GM19240 (cell line): Measurements from ENCODE around the gene LBP.
"Not testable (repeated sequence)": the region's sequence is repeated elsewhere in the genome, so short reads cannot be mapped to it uniquely, and the experiment has no call there.

Experiments used
- DNase-seq: peaks from one replicate; pipeline ENCODE4 v3.0.0; 2011; ENCODE audit warnings: low spot score; ENCODE audit not compliant: insufficient read length

LBP gene

DNA sequence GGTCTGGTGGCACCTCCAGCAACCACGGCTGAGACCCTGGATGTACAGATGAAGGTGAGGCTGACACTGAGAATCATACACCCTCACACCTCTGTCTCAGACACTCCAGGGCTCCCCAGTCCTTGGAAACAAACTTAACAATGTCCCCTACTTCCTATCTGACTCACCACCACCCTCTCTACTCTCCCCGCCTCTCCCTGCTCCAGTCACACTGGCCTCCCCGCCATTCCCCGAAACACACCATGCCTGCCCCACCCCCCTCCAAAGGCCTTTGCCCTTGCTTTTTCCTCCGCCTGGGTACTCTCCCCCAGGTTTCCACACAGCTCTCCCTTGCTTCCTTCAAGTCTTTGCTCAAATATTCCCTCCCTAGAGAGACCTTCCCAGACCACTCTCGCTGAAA, 26.1 kb upstream of the LBP start:
- no peak for DNase-seq

DNA sequence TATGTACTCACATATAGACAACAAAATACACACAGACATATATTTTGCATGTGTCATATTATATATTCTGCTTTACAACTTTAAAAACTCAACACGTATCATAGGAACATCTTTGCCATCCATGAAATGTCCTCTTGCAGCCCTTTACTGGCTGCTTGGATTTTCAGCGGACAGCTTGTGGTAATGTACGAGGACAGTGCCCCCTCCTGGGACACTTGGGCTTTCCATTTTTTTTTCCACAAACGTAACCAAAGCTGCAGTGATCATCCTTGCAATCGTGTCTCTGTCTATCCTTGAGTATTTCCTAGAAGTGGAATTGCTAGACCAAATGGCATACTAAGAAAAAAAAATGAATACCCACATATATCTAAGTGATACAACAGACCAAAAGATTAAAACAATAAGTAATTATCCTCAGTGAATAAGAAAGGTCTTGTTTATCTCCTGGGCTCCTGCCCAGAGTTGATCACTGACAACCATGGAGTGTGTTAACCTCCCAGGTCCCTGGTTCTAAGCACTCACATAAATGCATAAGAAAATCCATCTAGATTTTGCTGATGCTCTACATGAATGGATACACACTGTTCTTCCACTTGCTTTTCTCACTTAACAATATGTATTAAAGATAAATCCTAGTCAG, 24.2 kb upstream of the LBP start:
- no peak for DNase-seq

DNA sequence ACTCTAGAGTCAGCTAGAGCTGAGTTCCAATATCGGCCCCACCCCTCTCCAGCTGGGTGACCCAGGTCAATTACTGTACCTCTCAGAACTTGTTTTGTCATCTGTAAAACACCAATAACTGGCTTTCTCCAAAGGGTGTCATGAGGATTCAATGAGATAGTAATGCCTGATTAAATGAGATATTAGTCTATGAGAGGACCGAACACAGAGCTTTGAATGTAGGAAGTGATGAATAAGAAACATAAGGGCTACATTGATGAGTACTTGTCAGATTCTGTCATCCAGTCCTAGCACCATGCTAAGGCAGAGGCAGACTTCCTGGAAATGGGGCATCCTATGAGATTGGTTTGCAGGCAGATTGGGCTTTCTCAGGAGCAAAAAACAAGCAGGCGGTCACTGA, 22.1 kb upstream of the LBP start:
- no peak for DNase-seq

DNA sequence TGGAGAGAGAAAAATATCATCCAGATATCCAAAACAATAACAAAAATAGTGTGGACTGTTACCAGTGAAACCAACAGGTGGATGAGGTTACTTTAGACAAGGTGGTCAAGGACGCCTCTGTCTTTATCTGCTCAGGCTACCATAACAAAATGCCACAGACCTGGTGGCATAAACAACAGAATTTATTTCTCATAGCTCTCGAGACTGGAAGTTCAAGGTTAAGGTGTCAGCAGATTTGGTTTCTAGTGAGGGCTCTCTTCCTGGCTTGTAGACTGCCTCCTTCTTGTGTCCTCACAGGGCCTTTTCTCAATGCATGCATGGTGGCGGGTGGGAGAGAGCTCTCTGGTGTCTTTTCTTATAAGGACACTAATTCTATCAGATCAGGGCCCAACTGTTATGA, 21.1 kb upstream of the LBP start:
- no peak for DNase-seq

DNA sequence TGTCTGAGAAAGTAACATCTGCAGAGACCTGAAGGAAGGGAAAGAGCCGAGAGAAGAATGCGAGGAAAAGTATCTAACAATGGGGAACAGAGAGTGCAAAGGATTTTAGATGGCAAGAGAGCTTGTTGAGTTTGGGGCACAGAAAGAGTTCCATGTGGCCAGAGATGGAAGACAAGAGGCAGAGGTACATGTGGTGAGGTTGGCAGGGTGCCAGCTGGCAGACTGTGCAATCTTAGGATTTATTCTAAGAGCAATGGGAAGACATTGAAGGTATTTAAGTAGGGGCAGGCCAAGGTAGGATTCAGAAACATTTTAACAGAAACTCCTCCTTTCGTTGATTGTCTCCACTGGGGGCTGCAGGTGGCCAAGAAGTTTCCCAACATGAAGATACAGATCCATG, 20.4 kb upstream of the LBP start:
- no peak for DNase-seq

DNA sequence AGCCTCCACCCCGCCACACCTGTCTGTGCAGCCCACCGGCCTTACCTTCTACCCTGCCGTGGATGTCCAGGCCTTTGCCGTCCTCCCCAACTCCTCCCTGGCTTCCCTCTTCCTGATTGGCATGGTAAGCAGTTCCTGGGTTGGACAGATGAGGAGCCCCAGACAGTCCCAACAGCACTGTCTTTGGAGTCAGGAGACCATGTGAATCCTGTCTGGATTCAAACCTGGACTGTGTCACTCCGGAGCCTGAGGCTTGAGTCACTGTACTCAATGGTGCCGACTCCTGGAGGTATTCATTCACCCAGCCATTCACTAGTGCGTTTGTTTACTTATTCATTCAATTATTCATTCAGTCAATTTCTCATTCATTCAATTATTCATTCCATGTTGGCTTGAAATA, 20.0 kb upstream of the LBP start:
- no peak for DNase-seq

DNA sequence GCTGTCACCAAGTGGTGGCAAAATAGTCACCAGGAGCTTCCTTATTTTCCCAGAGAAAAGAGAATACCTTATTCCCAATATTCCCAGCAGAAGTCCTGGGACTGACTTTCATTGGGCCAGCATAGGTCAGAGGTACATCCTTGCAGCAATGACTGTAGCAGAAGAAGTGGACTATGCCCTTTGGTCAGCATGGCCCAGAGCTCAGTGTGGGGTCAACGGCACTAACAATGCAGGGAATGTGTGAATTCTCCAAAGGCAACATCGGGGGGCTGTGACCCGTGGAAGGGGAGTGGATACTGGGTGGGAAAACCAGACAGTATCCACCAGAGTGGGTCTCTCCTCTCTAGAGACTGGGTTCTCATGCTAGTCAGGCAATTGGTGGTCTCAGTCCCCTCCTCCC, 15.6 kb upstream of the LBP start:
- DNase-seq, result no peak

DNA sequence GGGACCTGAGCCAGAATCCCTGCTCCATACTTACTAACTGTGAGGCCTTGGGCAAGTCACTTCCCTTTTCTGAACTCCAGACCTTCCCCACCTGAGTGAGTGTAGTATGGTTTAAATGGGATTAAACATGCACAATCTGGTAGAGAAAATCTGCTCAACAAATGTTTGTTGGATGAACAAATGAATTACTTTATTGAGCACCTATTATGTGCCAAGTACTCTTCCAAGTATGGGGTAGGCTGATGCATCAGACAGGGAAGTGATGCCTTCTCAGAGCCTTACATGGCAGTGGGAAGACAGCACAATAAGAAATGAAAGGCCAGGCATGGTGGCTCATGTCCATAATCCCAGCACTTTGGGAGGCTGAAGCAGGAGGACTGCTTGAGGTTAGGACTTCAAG, 15.0 kb upstream of the LBP start:
- DNase-seq, result no peak

DNA sequence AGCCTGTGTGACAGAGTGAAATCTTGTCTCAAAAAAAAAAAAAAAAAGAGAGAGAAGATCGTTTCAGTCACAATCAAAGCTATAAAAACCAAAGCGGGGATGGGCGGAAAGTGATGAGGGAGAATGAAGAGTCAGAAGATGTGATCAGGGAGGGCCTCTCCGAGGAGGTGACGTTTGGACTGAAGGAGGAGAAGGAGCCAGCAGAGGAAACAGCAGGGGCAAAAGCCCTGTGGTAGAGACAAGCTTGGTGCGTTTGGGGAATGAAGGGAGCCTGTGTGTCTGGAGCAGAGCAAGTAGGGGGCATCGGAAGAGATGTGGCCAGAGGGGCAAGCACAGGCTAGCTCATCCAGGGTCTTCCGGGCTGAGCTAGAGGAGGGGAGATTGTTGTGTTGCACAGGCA, 14.5 kb upstream of the LBP start:
- no peak for DNase-seq

DNA sequence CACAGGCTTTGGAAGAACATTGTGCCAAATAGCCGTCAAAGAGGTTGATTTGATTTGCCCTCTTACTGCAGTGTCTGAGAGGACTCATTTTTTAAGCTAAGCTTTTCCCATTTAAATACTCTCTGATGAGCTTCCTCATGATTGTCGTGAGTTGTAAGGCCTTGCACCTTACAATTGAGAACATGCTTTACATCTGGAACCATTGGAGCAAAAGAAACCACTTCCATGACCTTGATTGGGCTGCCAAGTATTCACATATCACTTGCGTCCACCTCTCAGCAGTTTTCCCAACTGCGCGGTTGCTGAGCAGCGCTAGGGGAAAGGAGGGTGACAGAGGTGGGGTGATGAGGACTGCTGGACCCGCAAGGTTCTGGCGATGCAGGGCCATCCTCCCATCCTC, 12.3 kb upstream of the LBP start:
- no peak for DNase-seq

DNA sequence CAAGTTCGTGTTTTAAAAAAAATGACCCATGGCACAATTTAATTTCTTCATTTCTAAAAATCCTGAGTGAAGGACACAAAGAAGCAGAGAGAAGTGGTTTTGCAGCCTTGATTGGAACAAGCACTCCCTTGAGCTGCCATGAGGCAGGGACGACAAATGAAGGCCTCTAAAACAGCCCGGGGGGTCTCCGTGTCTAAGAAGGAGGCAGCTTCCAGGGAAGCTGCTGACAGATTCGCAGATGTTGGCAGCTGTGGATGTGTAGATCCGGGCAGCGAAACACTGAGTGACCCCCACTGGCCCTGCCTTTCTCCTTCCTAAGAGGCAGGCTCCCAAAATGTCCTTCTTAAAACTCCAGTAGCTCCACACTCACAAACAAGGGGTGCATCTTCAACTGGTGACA, 9.6 kb upstream of the LBP start:
- no peak for DNase-seq

DNA sequence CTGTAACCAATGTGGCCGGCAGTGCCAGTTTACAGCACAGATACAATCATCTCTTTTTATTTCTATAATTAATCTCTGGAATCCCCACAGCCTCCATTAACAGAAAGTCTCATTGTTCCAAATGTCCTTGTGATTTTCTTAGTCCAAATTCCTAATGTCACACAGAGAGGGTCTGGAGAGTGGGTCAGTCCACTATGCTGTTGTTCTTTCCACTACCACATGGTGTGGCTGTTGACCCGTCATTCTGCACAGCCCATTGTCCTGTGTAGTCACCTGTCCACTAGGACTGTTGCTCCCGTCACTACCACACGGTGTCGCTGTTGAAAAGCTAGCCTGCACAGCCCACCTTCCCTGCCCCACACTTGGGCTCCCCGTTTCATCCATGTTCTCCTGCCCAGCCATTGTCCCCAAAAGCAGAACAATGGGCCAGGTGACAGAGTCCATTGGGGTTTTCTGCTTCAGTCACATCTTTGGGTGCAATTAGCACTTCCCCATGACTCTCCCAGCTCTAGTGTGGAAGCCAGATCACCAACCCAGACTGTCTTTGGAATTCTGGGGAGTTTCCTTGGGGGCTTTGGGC, 8.6 kb upstream of the LBP start:
- DNase-seq, result no peak

DNA sequence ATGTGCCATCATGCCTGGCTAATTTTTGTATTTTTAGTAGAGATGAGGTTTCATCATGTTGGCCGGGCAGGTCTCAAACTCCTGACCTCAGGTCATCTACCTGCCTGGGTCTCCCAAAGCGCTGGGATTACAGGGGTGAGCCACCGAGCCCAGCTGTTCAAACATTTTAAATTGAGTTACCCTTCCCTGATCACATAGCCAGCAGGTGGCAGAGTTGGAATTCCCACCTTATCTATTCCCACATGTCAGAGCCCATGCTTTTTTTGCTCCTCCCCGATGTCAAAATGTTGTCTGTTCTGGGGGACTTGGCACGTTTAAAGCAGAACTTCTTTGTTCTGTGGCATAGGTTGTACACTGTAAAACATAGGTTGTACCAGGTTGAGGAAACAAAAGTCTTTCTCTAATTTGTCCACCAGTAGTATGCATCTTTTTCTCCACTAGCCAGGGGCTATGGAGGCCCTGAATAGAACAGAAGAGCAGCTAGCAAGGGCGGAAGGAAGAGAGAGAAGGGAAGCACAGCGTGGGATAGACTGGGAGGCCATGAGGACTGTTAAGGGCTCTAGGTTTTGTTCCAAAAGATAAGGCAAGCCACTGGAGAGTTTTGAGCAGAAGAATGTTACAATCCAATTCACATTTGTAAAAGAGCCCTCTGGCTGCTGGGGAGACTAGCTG, 7.3 kb upstream of the LBP start:
- DNase-seq, result no peak

DNA sequence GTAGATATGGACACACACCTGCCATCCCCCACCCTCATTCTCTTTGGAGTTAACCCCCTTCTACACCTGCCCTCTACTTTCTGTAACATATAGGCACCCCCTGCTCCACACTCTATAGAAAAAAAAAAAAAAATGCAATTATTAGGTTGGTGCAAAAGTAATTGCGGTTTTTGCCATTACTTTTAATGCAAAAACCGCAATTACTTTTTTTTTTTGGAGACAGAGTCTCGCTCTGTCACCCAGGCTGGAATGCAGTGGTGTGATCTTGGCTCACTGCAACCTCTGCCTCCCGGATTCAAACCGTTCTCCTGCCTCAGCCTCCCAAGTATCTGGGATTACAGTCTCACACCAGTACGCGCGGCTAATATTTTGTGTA, 6.8 kb upstream of the LBP start:
- not testable (repeated sequence) for DNase-seq

DNA sequence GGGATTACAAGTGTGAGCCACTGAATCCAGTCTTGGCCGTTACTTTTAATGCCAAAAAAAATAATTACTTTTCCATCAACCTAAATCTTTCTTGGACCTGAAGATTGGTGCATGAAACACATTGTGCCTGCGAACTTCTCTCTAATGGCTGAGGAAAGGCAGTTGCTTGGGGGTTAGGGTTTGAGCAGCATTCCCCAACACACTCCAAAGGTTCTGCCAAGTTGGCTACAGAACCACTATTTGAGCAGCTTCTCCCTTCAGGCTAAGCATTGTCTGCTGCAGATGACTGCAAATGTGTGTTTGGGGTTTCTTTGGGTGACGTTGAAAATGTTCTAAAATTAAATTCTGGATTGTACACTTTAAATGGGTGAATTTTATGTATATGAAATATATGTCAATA, 6.3 kb upstream of the LBP start:
- no peak for DNase-seq

DNA sequence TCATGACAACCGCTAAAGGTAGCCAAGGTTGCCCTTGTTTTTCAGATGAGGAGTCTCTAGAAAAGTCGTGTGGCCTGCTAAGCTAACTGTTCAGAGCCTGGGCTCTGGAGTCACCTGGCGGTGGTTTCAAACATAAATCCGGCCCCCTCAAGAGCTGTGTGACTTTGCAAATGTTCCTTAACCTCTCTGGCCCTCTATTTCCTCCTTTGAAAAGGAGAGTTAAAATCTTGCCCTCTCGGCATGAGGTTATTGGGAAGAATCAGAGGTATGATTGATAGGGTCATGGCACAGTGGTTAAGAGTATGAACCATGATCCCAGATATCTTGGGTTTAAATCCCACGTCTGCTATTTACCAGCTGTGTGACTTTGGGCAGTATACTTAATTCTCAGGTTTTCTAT, 5.6 kb upstream of the LBP start:
- no peak for DNase-seq

DNA sequence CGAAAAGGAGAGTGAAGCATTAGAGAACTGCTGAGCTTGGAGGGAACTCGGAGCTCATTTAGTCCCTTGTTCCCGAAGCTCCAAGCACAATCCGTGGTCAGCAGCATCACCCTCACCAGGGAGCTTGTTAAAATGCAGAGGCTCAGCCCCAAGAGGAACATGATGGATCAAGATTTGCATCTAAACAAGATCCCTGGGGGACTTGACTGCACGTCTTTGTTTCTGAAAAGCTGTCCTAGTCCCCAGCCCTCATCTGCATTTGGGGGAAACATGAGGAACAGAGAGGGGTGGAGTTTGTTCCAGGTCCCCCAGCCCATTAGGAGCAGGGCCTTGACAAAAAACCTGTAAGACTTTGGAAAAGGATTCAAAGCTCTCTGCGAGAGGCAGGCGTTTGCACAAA, 4.1 kb upstream of the LBP start:
- no peak for DNase-seq

DNA sequence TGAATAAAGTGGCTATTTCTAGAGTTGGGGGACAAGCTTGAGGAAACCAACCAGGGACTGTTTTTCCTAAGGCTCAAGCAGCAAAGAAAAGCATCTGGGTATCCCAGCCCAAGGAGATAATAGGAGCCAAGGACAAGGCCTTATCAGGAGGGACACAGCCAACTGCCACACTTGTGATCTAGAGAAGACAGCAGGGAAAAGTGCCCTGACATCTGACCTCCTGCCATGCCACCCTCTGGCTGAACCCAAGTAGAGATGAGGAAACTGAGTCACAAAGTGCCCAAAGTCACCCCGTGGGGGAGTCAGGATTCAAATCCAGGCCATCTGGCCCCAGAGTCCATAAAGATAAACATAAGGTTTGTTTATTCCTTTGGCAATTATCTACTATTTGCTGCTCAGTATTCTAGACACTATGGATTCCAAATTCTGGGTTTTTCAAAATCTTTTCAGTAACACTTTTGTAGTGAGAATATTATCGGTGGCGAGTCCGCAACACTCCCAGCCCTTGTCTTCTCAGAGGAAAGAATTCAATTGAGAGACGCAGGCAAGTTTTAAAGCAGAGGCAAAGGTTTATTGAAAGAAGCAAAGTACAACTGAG, 3.5 kb upstream of the LBP start:
- DNase-seq, result no peak

DNA sequence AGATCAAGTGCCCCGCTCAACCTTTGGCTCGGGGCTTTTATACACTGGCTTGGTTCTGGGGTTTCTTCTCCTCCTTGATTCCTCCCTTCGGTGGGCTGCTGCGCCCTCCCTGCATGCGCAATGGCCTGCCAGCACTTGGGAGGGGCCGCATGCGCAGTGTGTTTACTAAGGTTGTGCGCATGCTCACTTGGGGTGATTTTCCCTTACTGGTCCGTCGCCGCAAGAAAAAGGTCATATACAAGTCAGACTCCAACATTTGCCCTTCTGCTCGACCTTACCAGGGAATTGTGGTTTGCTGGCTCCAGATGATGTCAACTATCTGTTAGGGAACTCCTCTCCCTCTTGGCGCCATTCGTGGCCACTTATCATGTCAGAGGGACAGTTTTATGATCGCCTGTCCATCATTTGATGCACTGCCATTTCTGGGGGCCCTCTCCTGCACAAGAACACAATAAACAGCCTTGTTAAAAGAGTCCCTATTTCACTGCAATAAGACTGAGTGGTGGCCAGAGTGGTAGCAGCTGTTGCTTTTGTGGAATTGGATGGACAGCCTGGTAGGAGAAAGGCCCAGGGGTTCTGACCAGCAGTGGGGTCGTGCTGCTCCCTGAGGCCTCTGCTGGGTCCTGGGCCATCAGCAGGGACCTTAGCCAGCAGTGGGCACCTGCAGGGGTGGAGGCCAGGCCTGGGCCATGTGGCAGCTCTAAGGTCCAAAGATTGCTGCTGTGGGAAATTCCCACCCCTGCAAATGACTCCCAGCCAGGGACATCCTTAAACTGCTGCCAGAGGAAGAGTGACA, 2.8 kb upstream of the LBP start:
- DNase-seq, result no peak

DNA sequence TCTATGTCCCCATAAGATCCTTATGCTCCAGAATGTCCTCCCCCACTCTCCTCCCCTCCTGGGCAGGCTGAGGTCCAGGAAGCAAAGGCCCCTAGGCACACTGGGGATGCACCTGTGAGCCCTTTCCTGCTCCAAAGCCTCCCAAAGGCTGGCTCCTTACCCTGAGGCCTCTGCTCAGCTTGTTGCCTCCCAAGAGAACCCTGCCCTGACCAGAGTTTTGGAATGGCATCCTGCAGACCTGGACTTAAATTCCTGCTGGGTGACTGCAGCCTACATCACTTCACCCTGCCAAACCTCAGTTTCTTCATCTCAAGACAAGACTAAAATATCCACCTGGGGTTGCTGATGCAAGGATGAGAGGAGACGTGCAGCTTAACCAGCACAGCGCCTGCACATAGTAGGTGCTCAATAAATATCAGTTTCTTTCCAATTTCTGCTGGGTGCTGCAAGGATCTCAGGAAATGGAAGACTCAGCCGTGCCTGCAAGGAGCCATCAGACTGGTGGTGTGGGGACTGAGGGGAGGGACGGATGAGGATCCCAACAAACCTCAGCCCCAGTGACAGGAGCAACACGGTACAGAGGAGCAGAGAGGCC, 2.1 kb upstream of the LBP start:
- no peak for DNase-seq

DNA sequence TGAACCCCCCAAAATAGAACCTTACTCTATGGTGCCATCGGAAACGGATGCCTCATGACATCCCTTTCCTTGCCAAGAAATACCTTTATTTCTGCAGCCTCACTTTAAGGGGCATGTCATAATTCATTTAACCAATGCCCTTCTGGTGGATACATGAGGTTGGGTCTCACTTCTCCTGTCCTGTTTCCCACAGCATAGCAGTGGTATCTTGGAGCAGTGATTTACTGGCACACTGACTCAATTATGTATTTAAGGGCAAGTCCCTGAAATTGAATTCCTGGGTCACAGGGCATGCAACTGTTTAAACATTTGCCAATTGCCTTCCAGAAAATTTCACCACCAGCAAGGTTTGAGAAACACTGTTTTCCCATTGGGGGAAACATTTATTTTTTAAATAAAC, 639 bp upstream of the LBP start:
- no peak for DNase-seq

DNA sequence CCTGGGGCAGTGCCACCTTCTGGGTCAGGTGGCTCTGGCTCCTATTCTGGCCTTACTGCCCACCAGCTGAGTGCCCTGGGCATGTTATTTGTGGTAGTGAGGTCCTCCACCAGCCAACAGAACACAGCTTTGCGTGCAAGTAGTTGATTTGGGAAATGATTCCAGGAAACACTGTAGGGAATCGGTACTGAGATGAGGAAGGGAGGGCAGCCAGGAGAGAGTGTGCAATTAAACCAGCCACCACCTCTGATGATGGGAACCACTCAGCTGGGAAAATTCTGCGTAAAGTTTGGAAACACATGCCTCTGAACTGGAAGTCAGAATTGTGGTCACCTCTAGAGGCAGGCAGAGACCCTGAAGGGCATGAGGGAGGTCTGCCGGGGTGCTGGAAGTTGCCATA, 459 bp downstream of the LBP start:
- DNase-seq, result no peak
